Measurements from ENCODE around the gene CAPZB. TPM values are rescaled to one million over a fixed set of nuclear protein-coding genes. Genes with fewer than 3 reads are reported as not detected.
A peak's percentile ranks its signal among the peaks of the same experiment; 100 is the strongest.

CAPZB gene
- total and polyA plus RNA-seq, 2 of the 4 experiments (the other 2 are of a cell fraction): 216 to 304 TPM

DNA sequence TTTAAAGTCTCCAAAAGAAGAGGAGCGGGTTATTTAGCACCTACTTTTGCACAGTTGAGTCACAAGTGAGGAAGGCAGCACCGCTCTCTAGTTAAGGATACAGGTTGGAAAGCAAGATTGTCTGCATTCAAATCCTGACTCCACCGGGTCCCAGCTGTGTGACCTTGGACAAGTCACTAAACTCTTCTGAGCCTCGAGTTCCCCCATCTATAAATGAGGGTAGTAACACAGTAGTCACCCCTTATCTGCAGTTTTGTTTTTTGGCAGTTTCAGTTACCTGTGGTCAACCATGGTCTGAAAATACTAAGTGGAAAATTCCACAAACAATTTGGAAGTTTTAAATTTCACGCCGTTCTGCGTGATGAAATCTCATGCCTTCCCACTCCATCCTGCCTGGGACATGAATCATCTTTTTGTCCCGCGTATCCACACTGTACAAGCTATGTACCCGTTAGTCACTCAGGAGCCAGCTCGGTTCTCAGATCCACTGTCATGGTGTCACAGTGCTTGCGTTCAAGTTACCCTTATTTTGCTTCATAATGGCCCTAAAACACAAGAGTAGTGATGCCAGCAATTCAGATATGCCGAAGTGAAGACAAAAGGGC, 49.4 kb downstream of the CAPZB start:
- Histone ChIP-seq H3K9me3 (ENCODE audit: control insufficient read depth, insufficient read depth, low read length) (no peaks in the 10 kb centered on the region), H3K9ac (ENCODE audit: low read depth, low read length) (no peak overlapping the region), H3K4me3 (ENCODE audit: insufficient read depth, low read depth, low read length) (no peak overlapping the region), H3K23ac (ENCODE audit: low read depth, low read length) (peak overlapping the region; percentile 49), H2BK15ac (ENCODE audit: low read depth, low read length) (peak overlapping the region; percentile 54; the same call in 1 of the 3 replicates), H2BK120ac (ENCODE audit: low read depth, low read length) (no peak overlapping the region), H3K14ac (replicated peaks; ENCODE audit: low read depth, low read length) (0 out of 2 replicates have a peak overlapping the region, but pooled peaks have one; percentile 5), H4K8ac (ENCODE audit: low read depth in 2 of 2, low read length in 2 of 2) (no peak overlapping the region), H4K91ac (ENCODE audit: insufficient read depth, low read depth, low read length) (no peak overlapping the region), H2BK20ac (ENCODE audit: low read depth, low read length) (no peak overlapping the region), H2AK5ac (ENCODE audit: low read depth, low read length) (peak overlapping the region; percentile 41; the same call in 1 of the 2 replicates), H4K20me1 (ENCODE audit: insufficient read depth, low read length) (peaks cover 97% of the 10 kb centered on the region), H3K79me1 (ENCODE audit: low read depth in 1 of 2, low read length in 2 of 2) (peaks cover 40 to 93% of the 10 kb centered on the region in 2 experiments), H3K9me1 (ENCODE audit: insufficient read depth, low read length) (peaks cover 69% of the 10 kb centered on the region), H2BK5ac (ENCODE audit: low read depth, low read length, poor library complexity, severe bottlenecking) (peak overlapping the region; percentile 84), H3K56ac (ENCODE audit: extremely low read depth, insufficient read depth, low read length) (no peak overlapping the region), H3K18ac (ENCODE audit: low read depth, low read length) (peak overlapping the region; percentile 84), H3K27ac (ENCODE audit: insufficient read depth, low read length) (peak overlapping the region; percentile 96; the same call in 1 of the 2 replicates), H2AFZ (replicated peaks; ENCODE audit: low read length, poor library complexity) (no peak overlapping the region), H3K4ac (ENCODE audit: low read depth, low read length) (peak overlapping the region; percentile 14; the same call in 1 of the 2 replicates), H4K5ac (ENCODE audit: low read depth, low read length) (peak overlapping the region; percentile 40; the same call in 1 of the 2 replicates), H2AK9ac (replicated peaks; ENCODE audit: low read depth, low read length, poor library complexity) (no peak overlapping the region), H3K36me3 (ENCODE audit: control insufficient read depth, insufficient read depth, low read length) (peaks cover 17% of the 10 kb centered on the region), H3K4me1 (ENCODE audit: control insufficient read depth, insufficient read depth, low read length) (peaks cover 49% of the 10 kb centered on the region), H3K27me3 (ENCODE audit: control insufficient read depth, insufficient read depth, low read length) (no peaks in the 10 kb centered on the region), H3K4me2 (ENCODE audit: low read depth, low read length) (no peak overlapping the region)
- intact Hi-C loops (cut with micrococcal nuclease) (no loop called here), dilution Hi-C loops (cut with HindIII; ENCODE audit: low sequenced_read_pairs, unreplicated experiment) (no loop called here), in situ Hi-C loops (cut with MboI; ENCODE audit: low sequenced_read_pairs) (no loop called here)
- ChIA-PET CTCF (interaction anchor here (0.5 kb wide), 1 partner anchor 132 kb away, joined by 3 read pairs; no protein-coding TSS in a partner anchor), POLR2A (ENCODE audit: unreplicated experiment) (no interaction called here)
- ATAC-seq (ENCODE audit: low read depth) (peak; percentile 37), DNase-seq (peak; percentile 71)
- TF ChIP-seq FOS (IDR thresholded peaks at IDR 0.05; ENCODE audit: low read depth, low read length) (peak; percentile 52; the same call in 1 of the 2 replicates), BHLHE40 (IDR thresholded peaks at IDR 0.05; ENCODE audit: low read depth, low read length) (0 out of 2 replicates have a peak, but pooled peaks have one; percentile 6), CEBPB (IDR thresholded peaks at IDR 0.05; ENCODE audit: low read depth, low read length) (peak; percentile 80), SMC3 (IDR thresholded peaks at IDR 0.05; ENCODE audit: low read depth, low read length) (no peak)
- WGBS, 2 experiments (ENCODE audit: extremely low coverage in 2 of 2, insufficient read length in 1 of 2): 49% methylated on average over 3 of the region's 13 CpGs; no CpG with 5 or more reads in 1 of the 2 experiments
- BruUV-seq (replicated peaks): no TSS peak
